Suprapubic skin (tissue), 4 donors: Measurements from ENCODE around the gene SNX6. TPM values are rescaled to one million over a fixed set of nuclear protein-coding genes. Genes with fewer than 3 reads are reported as not detected.
"Not testable (repeated sequence)": the region's sequence is repeated elsewhere in the genome, so short reads cannot be mapped to it uniquely, and the experiment has no call there.

ENCODE experiments used
- DNase-seq, 2 donors: peaks; one replicate each; pipeline ENCODE4 v3.0.0-alpha.2; 2019; ENCODE audit warnings: low spot score in 2 of 2
- H3K27ac ChIP-seq: fragments of 200-600 bp; sonication (generic); one replicate; pipeline ENCODE4 v1.5.1; 2019
- H3K27me3 ChIP-seq: fragments of 200-600 bp; sonication (generic); one replicate; pipeline ENCODE4 v1.5.1; 2019
- H3K36me3 ChIP-seq: fragments of 200-600 bp; sonication (generic); one replicate; pipeline ENCODE4 v1.5.1; 2019
- H3K4me1 ChIP-seq: fragments of 200-600 bp; sonication (generic); one replicate; pipeline ENCODE4 v1.5.1; 2019
- H3K4me3 ChIP-seq: fragments of 200-600 bp; sonication (generic); one replicate; pipeline ENCODE4 v1.5.1; 2019; ENCODE audit warnings: mild to moderate bottlenecking
- H3K9me3 ChIP-seq: fragments of 200-600 bp; sonication (generic); one replicate; pipeline ENCODE4 v1.5.1; 2019
- EP300 ChIP-seq: sonication (generic); formaldehyde crosslinking; IDR thresholded peaks from one replicate; pipeline ENCODE4 v1.6.1; 2017; ENCODE audit warnings: antibody characterized with exemption
- POLR2A ChIP-seq, 2 donors: fragments of 450-650 bp; IDR thresholded peaks; one replicate each; pipeline ENCODE4 v1.6.1; 2017; ENCODE audit warnings: antibody characterized with exemption in 2 of 2, mild to moderate bottlenecking in 2 of 2, moderate library complexity in 2 of 2
- POLR2AphosphoS5 ChIP-seq, 3 donors: sonication (generic); formaldehyde crosslinking; IDR thresholded peaks; one replicate each; pipeline ENCODE4 v1.6.1; 2017; ENCODE audit warnings: antibody characterized with exemption in 3 of 3
- WGBS: methylation state at CpG from one replicate; pipeline ENCODE4 v1.1.5; 2018; 5-methylcytosine and 5-hydroxymethylcytosine counted together
- total RNA-seq, 4 donors: library from RNA; depleted of rRNA; stranded (reverse); fragments of >200 nt; gene quantifications; one replicate each; pipeline ENCODE4 v1.1.0, GENCODE V29; 2016
- TF ChIP-seq, protein P1 (sequence below), 2 donors: fragments of 200-600 bp in 1 of 2; fragments of 450-650 bp in 1 of 2; sonication (generic) in 1 of 2; IDR thresholded peaks; one replicate each; pipeline ENCODE4 v1.5.1; 2016 to 2019; ENCODE audit warnings: antibody characterized with exemption in 2 of 2, mild to moderate bottlenecking in 1 of 2, moderate library complexity in 1 of 2

Gene SNX6
- total RNA-seq, 4 donors from 2014 or later: 51.7 to 89.1 (median 70.9) TPM

DNA sequence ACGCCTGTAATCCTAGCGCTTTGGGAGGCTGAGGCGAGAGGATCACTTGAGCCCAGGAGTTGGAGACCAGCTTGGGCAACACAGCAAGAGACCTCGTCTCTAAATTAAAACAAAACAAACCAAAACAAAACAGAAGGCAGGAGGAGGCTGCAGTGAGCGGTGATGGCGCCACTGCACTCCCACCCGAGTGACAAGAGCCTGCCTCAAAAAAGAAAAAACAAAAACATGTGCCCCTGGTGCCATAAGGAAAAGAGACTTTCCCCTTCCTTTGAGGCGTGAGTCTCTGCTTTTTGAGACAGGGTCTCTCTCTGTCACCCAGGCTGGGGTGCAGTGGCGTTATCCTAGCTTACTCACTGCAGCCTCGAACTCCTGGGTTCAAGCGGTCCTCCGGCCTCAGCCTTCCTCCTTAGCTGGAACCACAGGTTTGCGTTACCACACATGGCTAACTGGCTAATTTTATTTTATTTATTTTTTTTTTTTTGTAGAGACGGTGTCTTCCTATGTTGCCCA is 81.4 kb downstream of the SNX6 start:
- Histone ChIP-seq H3K4me1 (no peaks in the 10 kb centered on the region), H3K27me3 (no peaks in the 10 kb centered on the region), H3K36me3 (no peaks in the 10 kb centered on the region), H3K9me3 (no peaks in the 10 kb centered on the region), H3K4me3 (no peak overlapping the region), H3K27ac (no peak overlapping the region)
- 91% methylated on average over 14 of the region's 14 CpGs for WGBS
- TF ChIP-seq POLR2A (IDR thresholded peaks at IDR 0.05) (no peak), EP300 (no peak)
- TF ChIP-seq, protein P1, sequence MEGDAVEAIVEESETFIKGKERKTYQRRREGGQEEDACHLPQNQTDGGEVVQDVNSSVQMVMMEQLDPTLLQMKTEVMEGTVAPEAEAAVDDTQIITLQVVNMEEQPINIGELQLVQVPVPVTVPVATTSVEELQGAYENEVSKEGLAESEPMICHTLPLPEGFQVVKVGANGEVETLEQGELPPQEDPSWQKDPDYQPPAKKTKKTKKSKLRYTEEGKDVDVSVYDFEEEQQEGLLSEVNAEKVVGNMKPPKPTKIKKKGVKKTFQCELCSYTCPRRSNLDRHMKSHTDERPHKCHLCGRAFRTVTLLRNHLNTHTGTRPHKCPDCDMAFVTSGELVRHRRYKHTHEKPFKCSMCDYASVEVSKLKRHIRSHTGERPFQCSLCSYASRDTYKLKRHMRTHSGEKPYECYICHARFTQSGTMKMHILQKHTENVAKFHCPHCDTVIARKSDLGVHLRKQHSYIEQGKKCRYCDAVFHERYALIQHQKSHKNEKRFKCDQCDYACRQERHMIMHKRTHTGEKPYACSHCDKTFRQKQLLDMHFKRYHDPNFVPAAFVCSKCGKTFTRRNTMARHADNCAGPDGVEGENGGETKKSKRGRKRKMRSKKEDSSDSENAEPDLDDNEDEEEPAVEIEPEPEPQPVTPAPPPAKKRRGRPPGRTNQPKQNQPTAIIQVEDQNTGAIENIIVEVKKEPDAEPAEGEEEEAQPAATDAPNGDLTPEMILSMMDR (IDR thresholded peaks at IDR 0.05): no peak
- DNase-seq: peak in 1 of 2 donors; percentile 59

DNA sequence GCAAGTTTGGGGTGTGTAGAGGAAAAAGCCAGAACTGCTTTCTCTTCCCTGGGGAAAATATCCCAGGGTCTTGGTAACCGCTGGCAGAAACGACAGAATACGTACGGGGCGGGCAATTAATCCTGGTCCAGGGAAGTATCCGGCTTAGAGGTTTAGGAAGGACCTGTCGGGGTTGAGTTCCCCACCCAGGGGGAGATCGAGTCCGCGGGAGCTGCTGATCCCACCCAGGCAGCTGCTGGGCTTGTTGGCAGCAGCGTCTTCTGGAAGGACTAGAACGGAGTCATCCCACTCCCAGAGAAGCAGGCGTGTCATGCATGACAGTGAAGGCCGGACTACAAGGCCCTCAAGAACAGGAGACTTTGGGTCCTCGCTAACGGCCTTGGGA is 82.8 kb downstream of the SNX6 start:
- H3K4me3 ChIP-seq, DNase-seq, H3K36me3 ChIP-seq, H3K27ac ChIP-seq, H3K9me3 ChIP-seq, H3K4me1 ChIP-seq, H3K27me3 ChIP-seq: not testable (repeated sequence)
- WGBS: no CpG with 5 or more reads among the region's 16 CpGs

DNA sequence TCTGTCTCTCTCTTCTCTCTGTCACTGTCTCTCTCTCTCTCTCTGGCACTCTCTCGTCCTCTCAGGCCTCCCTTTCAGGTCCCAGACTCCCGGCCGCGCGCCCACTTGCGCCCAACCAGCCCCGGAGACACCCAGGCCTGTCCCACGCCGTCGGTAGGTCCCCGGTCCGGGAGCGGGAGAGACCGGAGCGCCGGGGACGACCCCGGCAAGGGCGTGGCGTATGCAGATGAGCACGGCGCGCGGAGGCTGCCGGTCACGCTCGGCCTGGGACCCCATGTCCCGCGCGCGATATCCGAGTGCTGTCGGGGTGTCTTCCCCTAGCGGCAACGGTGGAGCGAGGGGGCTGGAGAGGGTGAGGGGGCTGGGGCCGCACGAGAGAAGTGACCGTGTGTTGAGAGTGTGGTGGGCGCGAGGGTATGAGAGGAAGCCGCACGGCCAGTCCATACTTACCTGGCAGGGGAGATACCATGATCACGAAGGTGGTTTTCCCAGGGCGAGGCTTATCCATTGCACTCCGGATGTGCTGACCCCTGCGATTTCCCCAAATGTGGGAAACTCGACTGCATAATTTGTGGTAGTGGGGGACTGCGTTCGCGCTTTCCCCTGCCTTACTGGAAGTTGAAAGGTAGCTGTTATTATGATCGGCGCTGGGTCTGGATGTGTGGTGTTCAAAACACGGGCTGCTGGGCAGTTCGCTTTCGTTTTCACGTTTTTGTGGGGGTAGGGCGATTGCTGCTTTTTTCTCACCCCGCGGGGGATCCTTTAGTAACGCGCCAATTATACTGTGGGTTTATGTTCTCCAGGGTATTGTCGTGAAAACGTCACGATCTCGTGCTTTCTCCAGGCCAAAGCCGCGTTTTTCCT is 83.4 kb downstream of the SNX6 start:
- H3K36me3 ChIP-seq, H3K27me3 ChIP-seq, H3K4me3 ChIP-seq, H3K4me1 ChIP-seq, DNase-seq, H3K27ac ChIP-seq, H3K9me3 ChIP-seq: not testable (repeated sequence)
- WGBS: no CpG with 5 or more reads among the region's 68 CpGs

DNA sequence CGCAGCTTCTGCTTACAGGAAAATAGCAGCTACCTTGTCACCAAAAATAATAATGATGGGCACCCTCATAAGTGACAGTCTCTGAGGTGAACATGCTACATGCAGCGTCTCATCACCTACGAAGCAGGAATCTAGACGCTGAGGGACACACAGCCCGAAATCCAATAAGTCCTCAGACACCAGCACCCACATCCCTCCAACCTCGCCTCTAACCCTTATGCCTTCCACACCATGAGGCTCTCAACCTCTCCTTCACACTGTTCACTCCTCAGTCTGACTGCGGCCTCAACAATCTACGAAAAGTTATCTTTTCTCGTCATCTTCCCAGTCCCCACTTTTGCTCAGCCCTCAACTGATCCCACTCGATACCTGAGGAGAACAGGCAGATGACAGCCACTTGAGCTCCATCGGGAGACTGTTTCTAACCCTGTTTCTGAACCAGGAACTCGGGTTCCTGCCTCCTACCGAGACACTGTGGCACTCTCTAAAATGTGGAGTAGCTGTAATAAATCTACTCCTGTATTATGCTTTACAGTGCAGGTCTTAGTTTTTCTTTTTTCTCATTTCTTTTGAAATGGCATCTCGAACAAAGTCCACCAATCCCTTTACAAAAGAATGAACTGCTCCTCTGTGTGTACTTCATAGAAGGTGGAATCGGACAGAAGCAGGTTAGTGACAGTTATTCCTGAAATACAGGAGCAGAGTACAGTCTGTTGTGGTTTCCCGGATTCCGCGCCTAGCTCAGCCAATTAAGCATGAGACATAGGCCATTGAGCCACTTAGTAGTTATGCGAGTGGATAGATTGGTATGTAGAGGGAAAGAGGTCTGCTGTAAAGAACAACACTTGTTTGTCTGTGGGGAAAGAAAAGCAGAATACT is 89.5 kb downstream of the SNX6 start:
- peaks cover 31% of the 10 kb centered on the region for H3K4me1 ChIP-seq
- WGBS: 88% methylated on average over 15 of the region's 19 CpGs
- H3K27ac ChIP-seq: peak overlapping the region; percentile 97
- not testable (repeated sequence) for DNase-seq, H3K27me3 ChIP-seq, H3K9me3 ChIP-seq, H3K36me3 ChIP-seq
- peak overlapping the region; percentile 90 for H3K4me3 ChIP-seq

DNA sequence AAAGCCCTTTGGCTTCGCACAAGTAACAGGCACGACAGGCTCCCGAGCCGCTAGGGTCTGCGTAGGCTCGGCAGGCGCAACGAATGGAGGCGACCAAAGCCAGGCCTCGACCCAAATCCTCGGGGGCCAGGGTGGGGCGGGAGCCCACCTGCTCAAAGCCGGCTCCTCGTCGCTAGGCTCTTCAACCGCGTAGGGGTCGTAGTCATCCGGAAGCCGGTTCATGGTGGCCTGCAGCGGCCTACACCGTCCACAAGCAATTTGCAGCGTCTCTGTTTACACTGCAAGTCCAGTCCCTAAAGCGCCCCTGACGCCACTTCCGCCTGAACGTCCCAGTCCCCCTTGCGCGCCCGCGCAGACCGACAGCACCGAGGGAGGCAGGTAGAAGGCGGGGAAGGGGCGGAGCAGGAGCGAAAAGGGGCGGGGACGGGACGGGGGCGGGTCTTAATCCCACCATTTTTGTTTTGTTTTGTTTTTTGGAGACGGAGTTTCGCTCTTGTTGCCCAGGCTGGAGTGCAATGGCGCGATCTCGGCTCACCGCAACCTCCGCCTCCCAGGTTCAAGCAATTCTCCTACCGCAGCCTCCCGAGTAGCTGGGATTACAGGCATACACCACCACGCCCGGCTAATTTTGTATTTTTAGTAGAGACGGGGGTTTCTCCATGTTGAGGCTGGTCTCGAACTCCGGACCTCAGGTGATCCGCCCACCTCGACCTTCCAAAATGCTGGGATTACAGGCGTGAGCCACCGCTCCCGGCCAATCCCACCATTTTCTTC is 90.4 kb downstream of the SNX6 start, which contains the start of gene EAPP:
Gene EAPP, minus strand, starts transcription at position 295 of the 774 bp plus-strand sequence. Its CDS starts 73 bp downstream, at position 222.
- H3K27ac ChIP-seq: peak within 1 kb of the TSS; percentile 97
- 2% methylated on average over 50 of the region's 59 CpGs for WGBS
- H3K9me3 ChIP-seq: no peaks in the 10 kb centered on the region
- peak within 1 kb of the TSS; percentile 90 for H3K4me3 ChIP-seq
- TF ChIP-seq POLR2AphosphoS5 (IDR thresholded peaks at IDR 0.05) (peak; percentile 85 to 94 (median 89)), EP300 (no peak), POLR2A (IDR thresholded peaks at IDR 0.05) (peak; percentile 74 to 91)
- TF ChIP-seq, protein P1 (IDR thresholded peaks at IDR 0.05): no peak
- peak; percentile 99 for DNase-seq
- H3K27me3 ChIP-seq: no peaks in the 10 kb centered on the region
- H3K4me1 ChIP-seq: peaks cover 31% of the 10 kb centered on the region
- peaks cover 14% of the 10 kb centered on the region for H3K36me3 ChIP-seq

DNA sequence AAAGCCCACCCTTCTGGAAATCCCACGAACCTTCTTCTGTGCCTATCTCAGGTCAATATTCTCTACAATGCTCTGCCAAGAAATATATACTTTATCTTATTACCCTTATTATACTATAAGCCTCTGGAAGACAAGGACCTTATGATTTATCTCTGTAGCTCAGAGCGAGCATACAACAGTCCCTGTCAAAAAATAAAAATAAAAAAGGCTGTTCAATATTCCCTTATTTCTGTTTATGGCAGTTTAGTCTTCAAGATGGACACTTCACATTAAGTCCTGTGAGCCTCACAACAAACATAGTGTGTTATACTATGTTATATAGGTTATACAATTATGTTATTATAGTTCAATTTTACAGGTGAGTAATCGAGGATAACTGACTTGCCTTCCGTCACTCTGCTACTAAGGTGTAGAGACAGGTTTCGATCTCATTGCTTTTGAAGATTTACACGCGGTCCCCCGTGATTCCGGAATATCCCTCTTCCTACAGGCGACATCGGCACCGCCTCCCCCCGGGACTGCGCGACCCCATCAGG is 91.0 kb downstream of the SNX6 start:
- H3K27me3 ChIP-seq: no peaks in the 10 kb centered on the region
- peak overlapping the region; percentile 90 for H3K4me3 ChIP-seq
- no peak for DNase-seq
- H3K4me1 ChIP-seq: peaks cover 31% of the 10 kb centered on the region
- TF ChIP-seq, protein P1 (IDR thresholded peaks at IDR 0.05): no peak
- TF ChIP-seq EP300 (no peak), POLR2A (IDR thresholded peaks at IDR 0.05) (no peak), POLR2AphosphoS5 (IDR thresholded peaks at IDR 0.05) (no peak)
- H3K27ac ChIP-seq: peak overlapping the region; percentile 97
- WGBS: under 1% methylated on average over 11 of the region's 15 CpGs
- H3K36me3 ChIP-seq: peaks cover 20% of the 10 kb centered on the region
- no peaks in the 10 kb centered on the region for H3K9me3 ChIP-seq

DNA sequence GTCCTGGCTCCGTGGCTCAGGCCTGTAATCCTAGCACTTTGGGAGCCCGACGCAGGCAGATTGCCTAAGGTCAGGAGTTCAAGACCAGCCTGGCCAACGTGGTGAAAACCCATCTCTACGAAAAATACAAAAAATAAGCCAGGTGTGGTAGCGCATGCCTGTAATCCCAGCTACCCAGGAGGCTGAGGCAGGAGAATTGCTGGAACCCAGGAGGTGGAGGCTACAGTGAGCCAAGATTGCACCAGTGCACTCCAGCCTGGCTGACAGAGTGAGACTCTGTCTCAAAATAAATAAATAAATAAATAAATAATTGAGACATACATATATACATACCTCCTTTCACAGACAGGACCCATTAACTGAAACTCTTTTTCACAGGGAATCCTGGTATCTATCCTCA is 91.9 kb downstream of the SNX6 start:
- WGBS: 64% methylated on average over 6 of the region's 6 CpGs
- DNase-seq, H3K27ac ChIP-seq, H3K27me3 ChIP-seq, H3K9me3 ChIP-seq: not testable (repeated sequence)
- peaks cover 28% of the 10 kb centered on the region for H3K36me3 ChIP-seq
- peak overlapping the region; percentile 90 for H3K4me3 ChIP-seq
- H3K4me1 ChIP-seq: peaks cover 31% of the 10 kb centered on the region
